Activated CD8-positive, alpha-beta T cell treated with anti-CD3 and anti-CD28 coated beads for 36 hours (primary cell): Measurements from ENCODE around the gene NDP. TPM values are rescaled to one million over a fixed set of nuclear protein-coding genes. Genes with fewer than 3 reads are reported as not detected.
A peak's percentile ranks its signal among the peaks of the same experiment; 100 is the strongest.

Experiments used
- ATAC-seq: fragments of 200-7000 bp; cut with Tn5 transposase; one replicate; pipeline ENCODE4 v1.10.0; 2021; ENCODE audit warnings: mild to moderate bottlenecking, moderate library complexity
- CTCF ChIA-PET: fragments of 350-600 bp; sonication (Branson Sonifier 250); formaldehyde crosslinking; loops from one replicate; lab custom pipeline; 2021; ENCODE audit warnings: antibody characterized with exemption; lab: Charles Lee
- POLR2A ChIA-PET: fragments of 350-600 bp; sonication (Branson Sonifier 250); formaldehyde crosslinking; loops from one replicate; lab custom pipeline; 2021; ENCODE audit warnings: antibody characterized with exemption; lab: Charles Lee
- DNase-seq: peaks from one replicate; pipeline ENCODE4 v3.0.0-alpha.2; 2020
- H3K27ac Mint-ChIP-seq: one replicate; pipeline ENCODE4 v1.8.0; 2021; ENCODE audit warnings: mild to moderate bottlenecking, mixed read lengths
- H3K27me3 Mint-ChIP-seq: one replicate; pipeline ENCODE4 v1.8.0; 2021; ENCODE audit warnings: mixed read lengths
- H3K36me3 Mint-ChIP-seq: one replicate; pipeline ENCODE4 v1.8.0; 2021; ENCODE audit warnings: low read depth, mixed read lengths
- H3K4me1 Mint-ChIP-seq: one replicate; pipeline ENCODE4 v1.8.0; 2021; ENCODE audit warnings: low read depth, mixed read lengths
- H3K4me3 Mint-ChIP-seq: one replicate; pipeline ENCODE4 v1.8.0; 2021; ENCODE audit warnings: mild to moderate bottlenecking, moderate library complexity, mixed read lengths
- H3K9me3 Mint-ChIP-seq: one replicate; pipeline ENCODE4 v1.8.0; 2021; ENCODE audit warnings: mixed read lengths
- intact Hi-C: fragments of 100-400 bp; cut with micrococcal nuclease; formaldehyde crosslinking; loops from one replicate; pipeline ENCODE4 v1.10.0; 2022
- total RNA-seq, 2 experiments: library from RNA; stranded (reverse); gene quantifications; one replicate each; pipeline ENCODE4 v1.2.3, GENCODE V29; 2021
- TF ChIP-seq, protein P1 (sequence below): fragments of 200-600 bp; IDR thresholded peaks from one replicate; pipeline ENCODE4 v1.8.0; 2022; ENCODE audit warnings: antibody characterized with exemption, mild to moderate bottlenecking

The NDP gene
- total RNA-seq, 2 experiments from 2014 or later, result not detected

GRCh38 chrX:43968359-43968781 is 4.8 kb downstream of the NDP start:
- ATAC-seq (no peak), DNase-seq (no peak)
- intact Hi-C loops, result no loop called here
- CTCF ChIA-PET, result no interaction called here
- Mint-ChIP-seq H3K27me3 (peaks cover 5% of the 10 kb centered on the region), H3K36me3 (no peaks in the 10 kb centered on the region), H3K4me1 (peaks cover 3% of the 10 kb centered on the region), H3K9me3 (no peaks in the 10 kb centered on the region), H3K27ac (no peak overlapping the region), H3K4me3 (no peak overlapping the region)
- POLR2A ChIA-PET, result no interaction called here
- TF ChIP-seq, protein P1, sequence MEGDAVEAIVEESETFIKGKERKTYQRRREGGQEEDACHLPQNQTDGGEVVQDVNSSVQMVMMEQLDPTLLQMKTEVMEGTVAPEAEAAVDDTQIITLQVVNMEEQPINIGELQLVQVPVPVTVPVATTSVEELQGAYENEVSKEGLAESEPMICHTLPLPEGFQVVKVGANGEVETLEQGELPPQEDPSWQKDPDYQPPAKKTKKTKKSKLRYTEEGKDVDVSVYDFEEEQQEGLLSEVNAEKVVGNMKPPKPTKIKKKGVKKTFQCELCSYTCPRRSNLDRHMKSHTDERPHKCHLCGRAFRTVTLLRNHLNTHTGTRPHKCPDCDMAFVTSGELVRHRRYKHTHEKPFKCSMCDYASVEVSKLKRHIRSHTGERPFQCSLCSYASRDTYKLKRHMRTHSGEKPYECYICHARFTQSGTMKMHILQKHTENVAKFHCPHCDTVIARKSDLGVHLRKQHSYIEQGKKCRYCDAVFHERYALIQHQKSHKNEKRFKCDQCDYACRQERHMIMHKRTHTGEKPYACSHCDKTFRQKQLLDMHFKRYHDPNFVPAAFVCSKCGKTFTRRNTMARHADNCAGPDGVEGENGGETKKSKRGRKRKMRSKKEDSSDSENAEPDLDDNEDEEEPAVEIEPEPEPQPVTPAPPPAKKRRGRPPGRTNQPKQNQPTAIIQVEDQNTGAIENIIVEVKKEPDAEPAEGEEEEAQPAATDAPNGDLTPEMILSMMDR, result no peak

DNA sequence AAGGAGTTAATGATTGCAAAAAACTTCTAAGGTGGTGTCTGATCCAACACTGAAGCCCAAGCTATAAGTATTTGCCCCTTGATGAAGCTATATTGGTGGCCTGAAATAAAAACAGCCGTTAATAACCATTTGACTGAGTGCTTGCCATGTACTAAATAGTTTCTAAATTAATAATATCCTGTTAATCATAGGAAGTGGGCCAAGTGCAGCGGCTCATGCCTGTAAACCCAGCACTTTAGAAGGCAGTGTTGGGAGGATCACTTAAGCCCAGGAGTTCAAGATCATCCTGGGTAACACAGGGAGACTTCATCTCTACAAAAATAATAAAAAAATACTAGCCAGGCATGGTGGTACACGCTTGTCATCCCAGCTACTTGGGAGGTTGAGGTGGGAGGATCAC is 8.3 kb downstream of the NDP start:
- Mint-ChIP-seq H3K4me3 (no peak overlapping the region), H3K36me3 (no peaks in the 10 kb centered on the region), H3K27me3 (no peaks in the 10 kb centered on the region), H3K4me1 (no peaks in the 10 kb centered on the region), H3K27ac (no peak overlapping the region), H3K9me3 (no peaks in the 10 kb centered on the region)
- ChIA-PET CTCF (no interaction called here), POLR2A (no interaction called here)
- ATAC-seq, result no peak
- TF ChIP-seq, protein P1, result no peak
- DNase-seq, result no peak
- intact Hi-C loops, result no loop called here

- ChIA-PET CTCF (no interaction called here), POLR2A (no interaction called here)
- DNase-seq (no peak), ATAC-seq (no peak)
- no peaks in the 10 kb centered on the region for H3K9me3 Mint-ChIP-seq
- no peaks in the 10 kb centered on the region for H3K36me3 Mint-ChIP-seq
- TF ChIP-seq, protein P1, result no peak
- no peak overlapping the region for H3K27ac Mint-ChIP-seq
- no peaks in the 10 kb centered on the region for H3K27me3 Mint-ChIP-seq
- H3K4me1 Mint-ChIP-seq, result no peaks in the 10 kb centered on the region
- intact Hi-C loops, result no loop called here
- no peak overlapping the region for H3K4me3 Mint-ChIP-seq
These were observed 9.5 kb downstream of the NDP start for GRCh38 chrX:43963726-43964125.

- Mint-ChIP-seq H3K27ac (no peak overlapping the region), H3K9me3 (no peaks in the 10 kb centered on the region), H3K4me1 (no peaks in the 10 kb centered on the region), H3K27me3 (peaks cover 1% of the 10 kb centered on the region), H3K36me3 (no peaks in the 10 kb centered on the region), H3K4me3 (no peak overlapping the region)
- POLR2A ChIA-PET, result no interaction called here
- TF ChIP-seq, protein P1, result no peak
- CTCF ChIA-PET, result interaction anchor here (1.0 kb wide), 1 partner anchor 15 kb away, joined by 3 read pairs; no protein-coding TSS in a partner anchor
- intact Hi-C loops, result no loop called here
- ATAC-seq (no peak), DNase-seq (no peak)
These were observed 10.6 kb downstream of the NDP start for GRCh38 chrX:43962636-43963035.

DNA sequence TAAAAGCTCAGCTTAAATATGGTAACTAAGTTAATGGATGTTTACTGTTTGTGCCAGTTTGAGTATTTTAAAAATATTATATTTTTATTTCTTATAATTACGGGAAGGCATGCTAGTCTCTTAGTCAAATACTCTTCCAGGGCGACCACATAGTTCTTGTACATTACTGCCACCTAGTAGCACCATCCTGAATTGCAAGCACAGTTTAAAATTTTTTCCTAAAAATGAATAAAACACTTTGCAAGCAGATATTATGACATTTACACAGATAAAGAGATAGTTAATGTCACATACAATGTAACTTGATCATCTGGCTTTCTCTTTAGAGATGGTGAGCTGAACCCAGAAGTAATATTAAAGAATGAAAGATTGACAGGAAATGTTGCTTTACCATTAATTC is 11.5 kb downstream of the NDP start:
- H3K27ac Mint-ChIP-seq, result no peak overlapping the region
- TF ChIP-seq, protein P1, result peak; percentile 50
- no peaks in the 10 kb centered on the region for H3K36me3 Mint-ChIP-seq
- intact Hi-C loops, result no loop called here
- H3K9me3 Mint-ChIP-seq, result no peaks in the 10 kb centered on the region
- no peak overlapping the region for H3K4me3 Mint-ChIP-seq
- no peaks in the 10 kb centered on the region for H3K4me1 Mint-ChIP-seq
- H3K27me3 Mint-ChIP-seq, result peaks cover 1% of the 10 kb centered on the region
- no peak for ATAC-seq
- CTCF ChIA-PET, result interaction anchor here (1.0 to 2.0 kb wide), 5 partner anchors 10 to 282 kb away, joined by 3 to 6 read pairs (median 3); no protein-coding TSS in a partner anchor
- no peak for DNase-seq
- POLR2A ChIA-PET, result no interaction called here
